IMR-90 (cell line): ENCODE results near the gene TTC31. TPM values are rescaled to one million over a fixed set of nuclear protein-coding genes. Genes with fewer than 3 reads are reported as not detected.

Experiments
- ATAC-seq: fragments of 200-7000 bp; cut with Tn5 transposase; 2 replicates; pipeline ENCODE4 v1.9.1; 2020; ENCODE audit warnings: low read depth, mild to moderate bottlenecking, moderate library complexity
- BruUV-seq: library from RNA; stranded (reverse); fragments of 400-500 nt; replicated peaks from 2 replicates; lab custom pipeline; 2021; lab: Mats Ljungman, UMichigan
- CTCF ChIA-PET: fragments of 300-600 bp; formaldehyde crosslinking; extraction: SDS; loops from one replicate; lab custom pipeline; 2021; ENCODE audit warnings: antibody characterized with exemption; lab: Yijun Ruan, JAX
- POLR2A ChIA-PET: fragments of 300-600 bp; sonication (Branson Sonifier 250); formaldehyde crosslinking; loops from one replicate; lab custom pipeline; 2022; ENCODE audit warnings: antibody characterized with exemption; ENCODE audit not compliant: unreplicated experiment; lab: Charles Lee
- DNase-seq: peaks from one replicate; pipeline ENCODE4 v3.0.0; 2013
- H2AFZ ChIP-seq: replicated peaks from 2 replicates; pipeline ENCODE3; 2013; ENCODE audit warnings: low read length, mild to moderate bottlenecking; ENCODE audit not compliant: poor library complexity
- H2AK5ac ChIP-seq: 2 replicates; pipeline ENCODE4 v1.6.1; 2013; ENCODE audit warnings: low read depth, low read length, inconsistent platforms
- H2AK9ac ChIP-seq: replicated peaks from 2 replicates; pipeline ENCODE3; 2013; ENCODE audit warnings: mild to moderate bottlenecking, low read depth, low read length, moderate library complexity; ENCODE audit not compliant: poor library complexity
- H2BK120ac ChIP-seq: 2 replicates; pipeline ENCODE4 v1.6.1; 2013; ENCODE audit warnings: low read depth, low read length, inconsistent platforms
- H2BK15ac ChIP-seq: 3 replicates; pipeline ENCODE4 v1.6.1; 2013; ENCODE audit warnings: low read depth, low read length, inconsistent platforms
- H2BK20ac ChIP-seq: 2 replicates; pipeline ENCODE4 v1.6.1; 2013; ENCODE audit warnings: low read depth, mild to moderate bottlenecking, inconsistent platforms, low read length, moderate library complexity
- H2BK5ac ChIP-seq: 2 replicates; pipeline ENCODE4 v1.6.1; 2013; ENCODE audit warnings: mild to moderate bottlenecking, low read depth, low read length, inconsistent platforms; ENCODE audit not compliant: poor library complexity, severe bottlenecking
- H3K14ac ChIP-seq: replicated peaks from 2 replicates; pipeline ENCODE4 v1.6.1; 2013; ENCODE audit warnings: low read depth, low read length, inconsistent platforms
- H3K18ac ChIP-seq: 2 replicates; pipeline ENCODE4 v1.6.1; 2013; ENCODE audit warnings: low read depth, low read length, control low read depth
- H3K23ac ChIP-seq: 2 replicates; pipeline ENCODE4 v1.6.1; 2013; ENCODE audit warnings: low read depth, low read length, inconsistent platforms
- H3K27ac ChIP-seq: 2 replicates; pipeline ENCODE4 v1.5.1; 2013; ENCODE audit warnings: mild to moderate bottlenecking, control low read depth, low read length; ENCODE audit not compliant: insufficient read depth
- H3K27me3 ChIP-seq: 2 replicates; pipeline ENCODE4 v1.6.1; 2013; ENCODE audit warnings: low read length; ENCODE audit not compliant: control insufficient read depth, insufficient read depth
- H3K36me3 ChIP-seq: 2 replicates; pipeline ENCODE4 v1.6.1; 2013; ENCODE audit warnings: low read length, mixed read lengths; ENCODE audit not compliant: control insufficient read depth, insufficient read depth
- H3K4ac ChIP-seq: 2 replicates; pipeline ENCODE4 v1.6.1; 2013; ENCODE audit warnings: low read depth, low read length, inconsistent platforms
- H3K4me1 ChIP-seq: 2 replicates; pipeline ENCODE4 v1.6.1; 2013; ENCODE audit warnings: low read length, mixed read lengths; ENCODE audit not compliant: control insufficient read depth, insufficient read depth
- H3K4me2 ChIP-seq: 2 replicates; pipeline ENCODE4 v1.6.1; 2013; ENCODE audit warnings: low read depth, mild to moderate bottlenecking, control low read depth, low read length, moderate library complexity
- H3K4me3 ChIP-seq: 2 replicates; pipeline ENCODE4 v1.5.1; 2013; ENCODE audit warnings: low read depth, mild to moderate bottlenecking, control low read depth, low read length, moderate library complexity; ENCODE audit not compliant: insufficient read depth
- H3K56ac ChIP-seq: 2 replicates; pipeline ENCODE4 v1.6.1; 2013; ENCODE audit warnings: low read length, inconsistent platforms; ENCODE audit not compliant: insufficient read depth; ENCODE audit errors: extremely low read depth
- H3K79me1 ChIP-seq, 2 experiments: 2 replicates each; pipeline ENCODE4 v1.6.1; 2013; ENCODE audit warnings: low read length in 2 of 2, inconsistent platforms in 1 of 2, low read depth in 1 of 2
- H3K9ac ChIP-seq: 2 replicates; pipeline ENCODE4 v1.6.1; 2013; ENCODE audit warnings: low read depth, low read length, control low read depth
- H3K9me1 ChIP-seq: 2 replicates; pipeline ENCODE4 v1.6.1; 2013; ENCODE audit warnings: low read length, inconsistent platforms; ENCODE audit not compliant: insufficient read depth
- H3K9me3 ChIP-seq: 2 replicates; pipeline ENCODE4 v1.6.1; 2013; ENCODE audit warnings: low read length; ENCODE audit not compliant: control insufficient read depth, insufficient read depth
- H4K20me1 ChIP-seq: 2 replicates; pipeline ENCODE4 v1.6.1; 2013; ENCODE audit warnings: low read length, inconsistent platforms; ENCODE audit not compliant: insufficient read depth
- H4K5ac ChIP-seq: 2 replicates; pipeline ENCODE4 v1.6.1; 2013; ENCODE audit warnings: mild to moderate bottlenecking, low read depth, low read length, control low read depth
- H4K8ac ChIP-seq, 2 experiments: 2 replicates each; pipeline ENCODE4 v1.6.1; 2013; ENCODE audit warnings: low read depth in 2 of 2, low read length in 2 of 2, control low read depth in 1 of 2, inconsistent platforms in 1 of 2
- H4K91ac ChIP-seq: 2 replicates; pipeline ENCODE4 v1.6.1; 2013; ENCODE audit warnings: low read depth, low read length, inconsistent platforms; ENCODE audit not compliant: insufficient read depth
- CEBPB ChIP-seq: IDR thresholded peaks from 2 replicates; pipeline ENCODE4 v1.6.1; 2012; ENCODE audit warnings: low read depth, low read length, improper control_type of control experiment
- MAFK ChIP-seq: IDR thresholded peaks from 2 replicates; pipeline ENCODE4 v1.6.1; 2012; ENCODE audit warnings: low read depth, low read length, improper control_type of control experiment
- MAZ ChIP-seq: IDR thresholded peaks from 2 replicates; pipeline ENCODE4 v1.6.1; 2012; ENCODE audit warnings: low read depth, mild to moderate bottlenecking, low read length, improper control_type of control experiment, moderate library complexity, borderline replicate concordance
- MXI1 ChIP-seq: IDR thresholded peaks from 2 replicates; pipeline ENCODE4 v1.6.1; 2012; ENCODE audit warnings: low read depth, mild to moderate bottlenecking, low read length, moderate library complexity, borderline replicate concordance
- NFE2L2 ChIP-seq: fragments of 150-350 bp; IDR thresholded peaks from 2 replicates; pipeline ENCODE4 v1.6.1; 2016; ENCODE audit warnings: low read depth, mild to moderate bottlenecking, low read length
- POLR2A ChIP-seq: IDR thresholded peaks from 2 replicates; pipeline ENCODE4 v1.6.1; 2012; ENCODE audit warnings: mild to moderate bottlenecking, low read depth, low read length
- RAD21 ChIP-seq: IDR thresholded peaks from 2 replicates; pipeline ENCODE4 v1.6.1; 2012; ENCODE audit warnings: low read length, improper control_type of control experiment
- RCOR1 ChIP-seq: IDR thresholded peaks from 2 replicates; pipeline ENCODE4 v1.6.1; 2012; ENCODE audit warnings: mild to moderate bottlenecking, low read length, improper control_type of control experiment; ENCODE audit not compliant: insufficient replicate concordance
- RFX5 ChIP-seq: IDR thresholded peaks from 2 replicates; pipeline ENCODE4 v1.8.0; 2012; ENCODE audit warnings: low read depth, mild to moderate bottlenecking, low read length, moderate library complexity
- SMC3 ChIP-seq: fragments of 150-350 bp; IDR thresholded peaks from 2 replicates; pipeline ENCODE4 v1.6.1; 2016; ENCODE audit warnings: low read depth, mild to moderate bottlenecking, antibody characterized with exemption, low read length, moderate library complexity
- WGBS, 2 experiments: methylation state at CpG; one replicate each; pipeline versions ENCODE4 v1.1.5 to v1.1.7; 2013; ENCODE audit warnings: missing lambda C conversion rate in 2 of 2; ENCODE audit not compliant: insufficient read length in 1 of 2; ENCODE audit errors: extremely low coverage in 2 of 2; 5-methylcytosine and 5-hydroxymethylcytosine counted together
- dilution Hi-C: fragments of 300-500 bp; cut with HindIII; formaldehyde crosslinking; loops from one replicate; pipeline ENCODE4 v1.14.3; 2018; ENCODE audit warnings: low sequenced_read_pairs; ENCODE audit not compliant: unreplicated experiment
- in situ Hi-C: fragments of 300-500 bp; cut with MboI; formaldehyde crosslinking; loops from 3 replicates; pipeline ENCODE4 v1.14.3; 2019; ENCODE audit warnings: low sequenced_read_pairs, inconsistent platforms, mixed read lengths
- intact Hi-C: fragments of 100-400 bp; cut with micrococcal nuclease; formaldehyde crosslinking; loops from 2 replicates; pipeline ENCODE4 v1.10.0; 2022
- polyA plus RNA-seq, 3 experiments: library from polyadenylated mRNA; depleted of rRNA; stranded (reverse); fragments of >200 nt; gene quantifications; 2 replicates each; pipeline ENCODE4 v1.2.3, GENCODE V29; 2012; ENCODE audit warnings: low replicate concordance in 1 of 3
- total RNA-seq: library from RNA; depleted of rRNA; stranded (reverse); fragments of >200 nt; gene quantifications from 2 replicates; pipeline ENCODE4 v1.2.3, GENCODE V29; 2012
- TF ChIP-seq, protein P1 (sequence below): fragments of 150-350 bp; IDR thresholded peaks from 2 replicates; pipeline ENCODE4 v1.6.1; 2016; ENCODE audit warnings: low read depth, mild to moderate bottlenecking, low read length, moderate library complexity, borderline replicate concordance
- TF ChIP-seq, protein P2 (sequence below): fragments of 150-350 bp; IDR thresholded peaks from 2 replicates; pipeline ENCODE4 v1.6.1; 2017; ENCODE audit warnings: mild to moderate bottlenecking, antibody characterized with exemption, low read length, low read depth

TTC31 gene
- total and polyA plus RNA-seq, 2 of the 4 experiments (the other 2 are of a cell fraction) = 6.3 to 18.8 TPM

DNA sequence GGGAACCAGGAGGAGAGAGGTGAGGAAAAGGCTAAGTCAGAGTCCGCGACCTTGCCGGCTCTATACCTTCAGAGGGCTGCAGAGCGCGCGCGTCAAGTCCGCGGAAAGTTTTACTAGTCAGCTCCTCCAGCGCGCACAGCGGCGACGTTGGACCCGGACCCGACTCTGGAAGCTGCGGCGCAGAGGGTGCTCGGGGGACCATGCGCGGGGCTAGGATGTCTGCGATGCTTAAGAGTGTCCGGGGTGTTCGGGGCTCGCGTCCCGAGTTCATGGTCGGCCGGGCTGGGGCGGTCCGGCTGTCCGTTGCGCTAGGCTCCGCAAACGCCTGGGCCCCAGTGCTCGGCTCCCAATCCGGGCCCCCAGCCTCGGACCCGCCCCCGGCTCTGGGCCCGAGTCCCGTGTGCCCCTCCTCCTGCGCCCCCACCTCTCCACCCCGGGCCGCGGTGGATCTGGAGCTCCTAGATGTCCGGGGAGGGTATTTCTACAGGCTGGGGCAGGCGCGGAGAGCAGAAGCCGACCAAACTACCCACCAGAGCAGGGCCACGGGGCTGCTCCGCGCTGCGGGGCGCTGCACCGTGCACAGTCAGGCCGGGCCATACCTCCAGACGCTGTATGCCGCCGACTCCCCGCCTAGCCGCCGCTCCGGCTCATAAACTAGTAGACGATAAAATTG lies 16.5 kb downstream of the TTC31 start, which contains the start of gene LBX2:
Gene LBX2, minus strand, starts transcription at position 337 of the 673 bp plus-strand sequence. Its CDS starts 66 bp downstream, at position 271.
- dilution Hi-C loops = no loop called here
- Histone ChIP-seq H2AK9ac (no peak within 1 kb of the TSS), H3K4ac (no peak within 1 kb of the TSS), H3K9me3 (no peaks in the 10 kb centered on the region), H3K9me1 (no peaks in the 10 kb centered on the region), H3K36me3 (peaks cover 2% of the 10 kb centered on the region; the same call in 1 of the 2 replicates), H3K23ac (no peak within 1 kb of the TSS), H4K20me1 (no peaks in the 10 kb centered on the region), H3K4me2 (peak within 1 kb of the TSS; percentile 74), H2AK5ac (no peak within 1 kb of the TSS), H3K14ac (no peak within 1 kb of the TSS), H3K27ac (no peak within 1 kb of the TSS), H3K79me1 (peaks cover 0 to 17% of the 10 kb centered on the region in 2 experiments; a peak in 3 of 4 replicates), H2AFZ (peak within 1 kb of the TSS; percentile 76), H3K4me1 (peaks cover 14% of the 10 kb centered on the region), H2BK20ac (no peak within 1 kb of the TSS), H2BK15ac (no peak within 1 kb of the TSS), H2BK120ac (no peak within 1 kb of the TSS), H4K5ac (no peak within 1 kb of the TSS), H3K9ac (no peak within 1 kb of the TSS), H3K18ac (no peak within 1 kb of the TSS), H3K4me3 (peak within 1 kb of the TSS; percentile 12; the same call in 1 of the 2 replicates), H3K56ac (no peak within 1 kb of the TSS), H3K27me3 (peaks cover 38% of the 10 kb centered on the region), H4K91ac (no peak within 1 kb of the TSS), H2BK5ac (no peak within 1 kb of the TSS), H4K8ac (no peak within 1 kb of the TSS; a peak in 1 of 4 replicates)
- intact Hi-C loops = no loop called here
- in situ Hi-C loops = loop anchor here (25.0 kb wide), 1 partner anchor 363 kb away; no protein-coding TSS in a partner anchor
- ChIA-PET CTCF (interaction anchor here (0.6 to 0.7 kb wide), 2 partner anchors 11 to 89 kb away, joined by 3 to 8 read pairs; no protein-coding TSS in a partner anchor), POLR2A (no interaction called here)
- BruUV-seq = no TSS peak
- no peak for DNase-seq
- TF ChIP-seq RAD21 (no peak), RFX5 (no peak), POLR2A (no peak), MAZ (no peak), CEBPB (no peak), MAFK (no peak), RCOR1 (no peak), NFE2L2 (no peak), SMC3 (no peak), MXI1 (no peak)
- TF ChIP-seq, protein P1, sequence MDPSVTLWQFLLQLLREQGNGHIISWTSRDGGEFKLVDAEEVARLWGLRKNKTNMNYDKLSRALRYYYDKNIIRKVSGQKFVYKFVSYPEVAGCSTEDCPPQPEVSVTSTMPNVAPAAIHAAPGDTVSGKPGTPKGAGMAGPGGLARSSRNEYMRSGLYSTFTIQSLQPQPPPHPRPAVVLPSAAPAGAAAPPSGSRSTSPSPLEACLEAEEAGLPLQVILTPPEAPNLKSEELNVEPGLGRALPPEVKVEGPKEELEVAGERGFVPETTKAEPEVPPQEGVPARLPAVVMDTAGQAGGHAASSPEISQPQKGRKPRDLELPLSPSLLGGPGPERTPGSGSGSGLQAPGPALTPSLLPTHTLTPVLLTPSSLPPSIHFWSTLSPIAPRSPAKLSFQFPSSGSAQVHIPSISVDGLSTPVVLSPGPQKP = no peak
- TF ChIP-seq, protein P2, sequence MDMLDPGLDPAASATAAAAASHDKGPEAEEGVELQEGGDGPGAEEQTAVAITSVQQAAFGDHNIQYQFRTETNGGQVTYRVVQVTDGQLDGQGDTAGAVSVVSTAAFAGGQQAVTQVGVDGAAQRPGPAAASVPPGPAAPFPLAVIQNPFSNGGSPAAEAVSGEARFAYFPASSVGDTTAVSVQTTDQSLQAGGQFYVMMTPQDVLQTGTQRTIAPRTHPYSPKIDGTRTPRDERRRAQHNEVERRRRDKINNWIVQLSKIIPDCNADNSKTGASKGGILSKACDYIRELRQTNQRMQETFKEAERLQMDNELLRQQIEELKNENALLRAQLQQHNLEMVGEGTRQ = no peak
- peak; percentile 10 for ATAC-seq
- 5% methylated on average over 44 of the region's 65 CpGs; no CpG with 5 or more reads in 1 of the 2 experiments for WGBS, 2 experiments
